CD4-positive, alpha-beta T cell (primary cell): ENCODE measurements around the gene TXNIP. TPM values are rescaled to one million over a fixed set of nuclear protein-coding genes. Genes with fewer than 3 reads are reported as not detected.

Source experiments
- ATAC-seq: fragments of 200-7000 bp; cut with Tn5 transposase; one replicate; pipeline ENCODE4 v1.10.0; 2022; ENCODE audit warnings: mild to moderate bottlenecking; ENCODE audit not compliant: poor library complexity
- CTCF ChIA-PET: fragments of 350-600 bp; sonication (Branson Sonifier 250); formaldehyde crosslinking; loops from one replicate; lab custom pipeline; 2021; ENCODE audit warnings: antibody characterized with exemption, inconsistent platforms; lab: Charles Lee
- POLR2A ChIA-PET: fragments of 350-600 bp; sonication (Branson Sonifier 250); formaldehyde crosslinking; loops from one replicate; lab custom pipeline; 2021; ENCODE audit warnings: antibody characterized with exemption, inconsistent platforms; lab: Charles Lee
- DNase-seq, 14 experiments: peaks; one replicate each; pipeline ENCODE4 v3.0.0-alpha.2; 2013 to 2020; ENCODE audit warnings: mixed read lengths in 2 of 14
- H3K27ac ChIP-seq, 2 donors: one replicate each; pipeline versions ENCODE4 v1.5.1 to v1.7.0; 2013; ENCODE audit warnings: low read length in 2 of 2, low read depth in 1 of 2, mild to moderate bottlenecking in 1 of 2
- H3K27me3 ChIP-seq, 2 experiments: 1 replicate in 1 of 2; 2 replicates in 1 of 2; pipeline versions ENCODE4 v1.6.1 to v1.7.0; 2013; ENCODE audit warnings: low read length in 2 of 2, control low read depth in 1 of 2, mild to moderate bottlenecking in 1 of 2, moderate library complexity in 1 of 2; ENCODE audit not compliant: insufficient read depth in 2 of 2, control insufficient read depth in 1 of 2
- H3K36me3 ChIP-seq: one replicate; pipeline ENCODE4 v1.6.1; 2013; ENCODE audit warnings: low read length, control low read depth; ENCODE audit not compliant: insufficient read depth
- H3K4me1 ChIP-seq: one replicate; pipeline ENCODE4 v1.6.1; 2013; ENCODE audit warnings: low read length, control low read depth; ENCODE audit not compliant: insufficient read depth
- H3K4me3 ChIP-seq: one replicate; pipeline ENCODE4 v1.5.1; 2013; ENCODE audit warnings: mild to moderate bottlenecking, low read length, moderate library complexity
- H3K9me3 ChIP-seq, 2 experiments: 1 replicate in 1 of 2; 2 replicates in 1 of 2; pipeline versions ENCODE4 v1.6.1 to v1.7.0; 2013; ENCODE audit warnings: low read length in 2 of 2, mild to moderate bottlenecking in 2 of 2, control low read depth in 1 of 2, moderate library complexity in 1 of 2; ENCODE audit not compliant: control insufficient read depth in 1 of 2, insufficient read depth in 1 of 2
- H3K27ac Mint-ChIP-seq: one replicate; pipeline ENCODE4 v1.8.0; 2020; ENCODE audit warnings: mixed read lengths
- H3K27me3 Mint-ChIP-seq: one replicate; pipeline ENCODE4 v1.8.0; 2021; ENCODE audit warnings: mixed read lengths
- H3K36me3 Mint-ChIP-seq: one replicate; pipeline ENCODE4 v1.8.0; 2021; ENCODE audit warnings: low read depth, mixed read lengths
- H3K4me1 Mint-ChIP-seq: one replicate; pipeline ENCODE4 v1.8.0; 2021; ENCODE audit warnings: low read depth, mixed read lengths
- H3K4me3 Mint-ChIP-seq: one replicate; pipeline ENCODE4 v1.8.0; 2020; ENCODE audit warnings: mild to moderate bottlenecking, mixed read lengths
- H3K9me3 Mint-ChIP-seq: one replicate; pipeline ENCODE4 v1.8.0; 2020; ENCODE audit warnings: mixed read lengths
- CTCF ChIP-seq: fragments of 200-600 bp; IDR thresholded peaks from one replicate; pipeline ENCODE4 v1.8.0; 2022; ENCODE audit warnings: antibody characterized with exemption, mild to moderate bottlenecking
- intact Hi-C, 2 experiments: fragments of 100-400 bp; cut with DNase I in 1 of 2; cut with micrococcal nuclease in 1 of 2; formaldehyde crosslinking; loops; one replicate each; pipeline versions ENCODE4 v1.15.1 to v1.9.0; 2023 to 2025; cut with DNase I, micrococcal nuclease
- total RNA-seq, 174 experiments: library from RNA in 2 of 174; stranded (reverse) in 2 of 174; gene quantifications; one replicate each; pipeline ENCODE4 v1.2.3 and lab custom pipeline; 2021 to 2026

The TXNIP gene
- total RNA-seq, 2 experiments from 2014 or later, result 1,317 to 1,358 TPM

GRCh38 chr1:146036241-146036964, 40.0 kb upstream of the TXNIP start:
- Mint-ChIP-seq H3K27ac (peak overlapping the region; percentile 100), H3K4me3 (peak overlapping the region; percentile 98), H3K9me3 (peaks cover 2% of the 10 kb centered on the region), H3K27me3 (peaks cover 40% of the 10 kb centered on the region), H3K36me3 (peaks cover 43% of the 10 kb centered on the region), H3K4me1 (peaks cover 45% of the 10 kb centered on the region)
- no peak for ATAC-seq
- intact Hi-C loops, result no loop called here
- H3K4me3 ChIP-seq, result peak overlapping the region; percentile 83
- no peak for DNase-seq
- H3K36me3 ChIP-seq, result no peaks in the 10 kb centered on the region
- no peaks in the 10 kb centered on the region for H3K27me3 ChIP-seq
- POLR2A ChIA-PET, result interaction anchor here (1.0 to 6.0 kb wide), 21 partner anchors 11 to 755 kb away, joined by 3 to 93 read pairs (median 8); partner anchors contain the start of genes ANKRD34A, HJV, LIX1L and PEX11B
- no peak overlapping the region for H3K27ac ChIP-seq
- peaks cover 38% of the 10 kb centered on the region for H3K4me1 ChIP-seq
- TF ChIP-seq CTCF, result no peak
- CTCF ChIA-PET, result interaction anchor here (0.7 to 2.9 kb wide), 5 partner anchors 14 to 191 kb away, joined by 3 to 12 read pairs (median 4); partner anchors contain the start of genes NUDT17 and RBM8A
- H3K9me3 ChIP-seq, result no peaks in the 10 kb centered on the region

GRCh38 chr1:146035048-146035423, 38.7 kb upstream of the TXNIP start:
- no peak for DNase-seq
- Histone ChIP-seq H3K4me1 (peaks cover 38% of the 10 kb centered on the region), H3K27ac (no peak overlapping the region), H3K36me3 (no peaks in the 10 kb centered on the region), H3K4me3 (peak overlapping the region; percentile 83), H3K9me3 (no peaks in the 10 kb centered on the region), H3K27me3 (no peaks in the 10 kb centered on the region)
- Mint-ChIP-seq H3K4me1 (peaks cover 44% of the 10 kb centered on the region), H3K9me3 (peaks cover 2% of the 10 kb centered on the region), H3K27ac (peak overlapping the region; percentile 100), H3K27me3 (peaks cover 44% of the 10 kb centered on the region), H3K36me3 (peaks cover 43% of the 10 kb centered on the region), H3K4me3 (peak overlapping the region; percentile 98)
- ChIA-PET CTCF (interaction anchor here (1.3 kb wide), 1 partner anchor 190 kb away, joined by 5 read pairs; the partner anchor contains the start of gene NUDT17), POLR2A (interaction anchor here (0.8 to 6.0 kb wide), 15 partner anchors 9 to 754 kb away, joined by 3 to 93 read pairs (median 25); partner anchors contain the start of genes ANKRD34A, LIX1L, NUDT17 and PEX11B)
- no peak for TF ChIP-seq CTCF
- ATAC-seq, result no peak
- intact Hi-C loops, result no loop called here

- CTCF ChIA-PET, result interaction anchor here (0.8 to 1.8 kb wide), 6 partner anchors 19 to 174 kb away, joined by 3 to 5 read pairs (median 3); partner anchors contain the start of gene PIAS3
- intact Hi-C loops, result no loop called here
- peak; percentile 59 for TF ChIP-seq CTCF
- no peaks in the 10 kb centered on the region for H3K9me3 ChIP-seq
- no peaks in the 10 kb centered on the region for H3K27me3 ChIP-seq
- no peaks in the 10 kb centered on the region for H3K36me3 ChIP-seq
- H3K4me3 ChIP-seq, result no peak overlapping the region
- Mint-ChIP-seq H3K36me3 (peaks cover 29% of the 10 kb centered on the region), H3K27me3 (peaks cover 32% of the 10 kb centered on the region), H3K9me3 (peaks cover 1% of the 10 kb centered on the region), H3K4me1 (peaks cover 29% of the 10 kb centered on the region), H3K27ac (peak overlapping the region; percentile 70), H3K4me3 (peak overlapping the region; percentile 49)
- ATAC-seq, result no peak
- H3K27ac ChIP-seq, result no peak overlapping the region
- peaks cover 20% of the 10 kb centered on the region for H3K4me1 ChIP-seq
- peak in 3 of 14 experiments; percentile 60 to 66 (median 65) for DNase-seq
- POLR2A ChIA-PET, result interaction anchor here (0.7 to 1.0 kb wide), 2 partner anchors 36 to 75 kb away, joined by 3 to 4 read pairs; partner anchors contain the start of gene LIX1L
Observed at GRCh38 chr1:146032631-146033219, 36.3 kb upstream of the TXNIP start.
